Measurements from ENCODE around the gene NREP. TPM values are rescaled to one million over a fixed set of nuclear protein-coding genes. Genes with fewer than 3 reads are reported as not detected.
"Not testable (repeated sequence)": the region's sequence is repeated elsewhere in the genome, so short reads cannot be mapped to it uniquely, and the experiment has no call there.

The NREP gene
- total RNA-seq, 1 experiment from 2014 or later: 199 TPM

DNA sequence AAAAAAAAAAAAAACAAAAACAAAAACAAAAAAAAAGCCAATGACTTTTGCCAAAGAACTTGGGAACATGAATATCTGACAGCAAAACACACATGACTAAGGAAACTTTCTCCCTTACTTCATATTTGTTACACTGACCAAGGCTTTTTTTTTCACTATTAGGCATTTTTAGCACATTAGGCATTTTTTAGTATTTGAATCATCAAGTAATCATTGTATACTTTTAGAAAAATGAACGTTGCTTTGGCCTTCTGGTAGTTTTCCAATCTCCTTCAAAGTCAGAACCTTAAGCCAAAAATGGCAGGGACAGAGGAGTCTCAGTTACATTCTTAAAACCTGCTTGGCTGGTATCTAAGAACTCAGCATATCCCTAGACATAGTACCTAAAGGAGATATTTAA is 19.3 kb downstream of the NREP start:
- H3K36me3 ChIP-seq (replicated peaks; ENCODE audit: control insufficient read depth, insufficient read depth, low read length): peaks cover 2% of the 10 kb centered on the region
- H3K4me3 ChIP-seq (ENCODE audit: insufficient read depth, low read depth, low read length): no peak overlapping the region
- H3K27me3 ChIP-seq (ENCODE audit: control insufficient read depth, insufficient read depth, low read length): no peaks in the 10 kb centered on the region
- DNase-seq: no peak

DNA sequence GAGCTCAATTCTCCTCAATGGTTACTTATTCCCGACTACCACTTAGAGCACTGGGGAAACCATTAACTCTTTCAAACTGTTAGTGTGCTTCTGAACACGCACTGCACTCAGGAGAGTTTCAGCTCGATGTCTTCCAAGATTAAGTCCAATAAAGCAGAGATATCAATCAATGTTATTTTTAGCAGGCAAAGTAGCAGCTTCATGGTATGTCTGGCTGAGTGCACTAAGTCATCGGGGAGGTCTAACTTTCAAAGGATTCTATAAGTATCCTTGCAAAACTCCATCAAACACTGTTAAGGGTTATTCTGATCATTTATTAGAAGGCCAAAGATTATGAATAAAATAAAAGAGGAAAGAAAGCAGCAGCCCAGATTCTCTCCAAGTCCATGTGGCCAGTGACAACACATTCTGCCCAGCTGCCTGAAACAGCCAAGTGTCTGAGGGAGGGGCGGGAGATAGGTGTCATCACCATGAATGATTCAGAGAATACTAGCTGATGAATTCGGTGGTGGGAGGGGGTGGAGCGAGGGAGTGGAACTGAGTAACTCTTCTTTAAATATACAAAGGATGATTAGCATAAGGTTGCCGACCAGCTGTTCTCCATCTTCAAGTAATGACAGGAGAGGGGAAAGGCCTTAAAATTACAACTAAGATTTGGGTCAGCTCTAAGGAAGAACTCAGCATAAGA is 21.3 kb downstream of the NREP start:
- no peak overlapping the region for H3K4me3 ChIP-seq (ENCODE audit: insufficient read depth, low read depth, low read length)
- no peaks in the 10 kb centered on the region for H3K27me3 ChIP-seq (ENCODE audit: control insufficient read depth, insufficient read depth, low read length)
- DNase-seq: peak; percentile 18
- peaks cover 4% of the 10 kb centered on the region for H3K36me3 ChIP-seq (replicated peaks; ENCODE audit: control insufficient read depth, insufficient read depth, low read length)

DNA sequence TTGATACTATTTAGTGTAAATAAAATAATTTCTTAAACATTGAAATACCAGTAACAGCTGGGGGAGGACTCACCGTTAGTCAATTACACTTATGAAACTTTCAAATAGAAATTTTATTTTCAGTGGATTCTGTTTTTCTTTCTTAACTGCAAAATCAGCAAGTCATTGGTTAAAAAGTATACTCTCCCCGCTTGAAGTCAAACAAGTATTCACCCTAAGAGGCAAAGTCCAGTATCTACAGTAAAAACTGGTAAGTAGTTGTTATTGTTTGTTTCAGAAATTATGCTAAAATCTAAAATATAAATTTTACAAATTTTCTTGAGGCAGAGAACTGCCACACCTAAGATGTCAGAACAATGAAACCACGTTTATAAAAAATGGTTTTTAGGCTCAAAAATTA is 22.4 kb downstream of the NREP start:
- H3K4me3 ChIP-seq (ENCODE audit: insufficient read depth, low read depth, low read length): no peak overlapping the region
- DNase-seq: no peak
- no peaks in the 10 kb centered on the region for H3K27me3 ChIP-seq (ENCODE audit: control insufficient read depth, insufficient read depth, low read length)
- peaks cover 4% of the 10 kb centered on the region for H3K36me3 ChIP-seq (replicated peaks; ENCODE audit: control insufficient read depth, insufficient read depth, low read length)

DNA sequence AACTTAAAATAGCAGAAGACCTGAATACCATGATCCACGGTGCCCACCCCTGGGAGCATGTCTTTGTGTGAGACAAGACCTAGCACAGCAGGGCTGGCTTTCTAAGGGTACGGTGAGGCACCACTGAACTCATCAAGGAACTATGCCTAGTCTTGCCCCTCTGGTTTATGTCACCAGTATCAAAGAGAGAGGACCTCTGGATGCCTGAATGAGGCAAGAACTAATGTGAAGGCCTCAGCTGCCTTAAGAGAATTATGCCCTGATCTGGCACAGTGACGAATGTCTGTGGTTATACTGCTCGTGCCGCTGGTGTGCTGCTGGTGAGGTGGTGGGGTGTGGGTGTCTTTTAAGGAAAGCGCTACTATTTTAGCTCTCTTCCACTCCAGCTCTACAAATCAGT is 23.0 kb downstream of the NREP start:
- no peak for DNase-seq
- no peaks in the 10 kb centered on the region for H3K27me3 ChIP-seq (ENCODE audit: control insufficient read depth, insufficient read depth, low read length)
- H3K4me3 ChIP-seq (ENCODE audit: insufficient read depth, low read depth, low read length): no peak overlapping the region
- H3K36me3 ChIP-seq (replicated peaks; ENCODE audit: control insufficient read depth, insufficient read depth, low read length): peaks cover 4% of the 10 kb centered on the region

DNA sequence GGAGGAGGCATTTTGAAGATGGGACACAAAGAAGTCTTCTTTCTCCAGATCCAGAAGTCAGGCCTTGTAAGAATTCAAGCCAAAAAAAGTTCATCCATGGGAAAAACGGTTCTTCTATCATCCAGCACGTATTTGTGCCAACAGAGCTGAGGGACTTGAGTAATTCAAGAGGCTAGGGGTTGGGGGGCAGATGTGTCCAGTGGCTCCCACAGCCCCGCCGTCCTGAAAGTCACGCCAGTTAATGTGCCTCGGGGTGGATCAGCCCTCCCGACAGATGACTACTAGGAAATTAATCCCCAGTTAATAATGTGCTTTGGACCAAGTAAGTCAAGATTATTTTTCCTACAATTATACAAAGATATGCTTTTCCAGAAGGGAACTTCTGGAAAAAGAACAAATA is 23.4 kb downstream of the NREP start:
- Histone ChIP-seq H3K27me3 (ENCODE audit: control insufficient read depth, insufficient read depth, low read length) (no peaks in the 10 kb centered on the region), H3K36me3 (replicated peaks; ENCODE audit: control insufficient read depth, insufficient read depth, low read length) (peaks cover 4% of the 10 kb centered on the region), H3K4me3 (ENCODE audit: insufficient read depth, low read depth, low read length) (no peak overlapping the region)
- no peak for DNase-seq

DNA sequence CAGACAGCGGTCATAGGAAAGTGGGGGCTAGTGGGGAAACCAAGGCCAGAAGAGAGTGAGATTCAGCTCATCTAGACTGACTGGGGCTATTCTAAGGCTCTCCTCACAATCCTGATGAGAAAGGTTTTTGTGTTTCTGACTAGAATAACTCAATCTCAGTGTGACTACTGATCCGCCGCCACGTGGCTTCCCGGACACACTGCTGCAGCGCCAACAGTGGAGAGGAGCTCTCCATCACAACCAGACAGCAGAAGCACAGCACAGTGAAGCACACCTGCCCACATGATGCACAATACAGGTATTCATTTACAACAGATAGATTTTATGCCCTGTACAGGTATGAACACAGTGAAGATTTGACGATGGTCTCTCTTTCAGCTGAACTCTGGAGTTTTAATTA is 25.4 kb downstream of the NREP start:
- peaks cover 4% of the 10 kb centered on the region for H3K36me3 ChIP-seq (replicated peaks; ENCODE audit: control insufficient read depth, insufficient read depth, low read length)
- no peaks in the 10 kb centered on the region for H3K27me3 ChIP-seq (ENCODE audit: control insufficient read depth, insufficient read depth, low read length)
- no peak overlapping the region for H3K4me3 ChIP-seq (ENCODE audit: insufficient read depth, low read depth, low read length)
- no peak for DNase-seq

DNA sequence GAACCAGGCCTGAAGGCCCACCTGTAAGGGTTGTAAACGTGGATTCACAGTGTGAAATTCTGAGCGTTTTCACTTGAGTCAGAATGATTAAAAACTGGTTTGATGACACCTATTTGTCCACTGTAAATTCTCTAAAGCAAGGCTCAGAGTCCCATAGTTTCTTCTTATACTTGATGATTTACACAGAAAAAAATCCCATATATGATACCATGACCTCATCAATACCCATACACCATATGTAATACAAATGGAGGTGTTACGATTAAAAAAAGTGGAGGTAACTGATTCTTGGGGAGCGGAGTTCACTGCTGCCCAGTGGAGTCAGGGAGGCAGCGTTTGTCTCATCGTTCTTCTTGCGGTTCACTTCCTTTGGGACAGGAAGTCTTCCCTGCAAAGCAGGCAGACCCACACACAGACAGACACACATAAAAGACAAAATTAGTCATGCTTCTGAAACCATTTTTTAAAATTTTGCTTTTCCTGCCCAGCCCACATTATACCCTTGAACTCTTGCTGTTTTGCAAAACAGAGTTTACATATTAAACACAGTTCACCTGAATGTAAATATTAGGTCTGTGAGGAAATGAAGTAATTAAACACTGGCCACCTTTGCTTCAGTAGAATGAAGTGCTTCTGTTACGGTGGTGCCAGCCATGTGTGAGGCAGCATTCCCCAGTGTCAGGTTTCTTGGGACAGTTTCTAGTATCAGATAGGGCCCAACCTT is 26.2 kb downstream of the NREP start:
- no peak overlapping the region for H3K4me3 ChIP-seq (ENCODE audit: insufficient read depth, low read depth, low read length)
- no peak for DNase-seq
- no peaks in the 10 kb centered on the region for H3K27me3 ChIP-seq (ENCODE audit: control insufficient read depth, insufficient read depth, low read length)
- peaks cover 4% of the 10 kb centered on the region for H3K36me3 ChIP-seq (replicated peaks; ENCODE audit: control insufficient read depth, insufficient read depth, low read length)

DNA sequence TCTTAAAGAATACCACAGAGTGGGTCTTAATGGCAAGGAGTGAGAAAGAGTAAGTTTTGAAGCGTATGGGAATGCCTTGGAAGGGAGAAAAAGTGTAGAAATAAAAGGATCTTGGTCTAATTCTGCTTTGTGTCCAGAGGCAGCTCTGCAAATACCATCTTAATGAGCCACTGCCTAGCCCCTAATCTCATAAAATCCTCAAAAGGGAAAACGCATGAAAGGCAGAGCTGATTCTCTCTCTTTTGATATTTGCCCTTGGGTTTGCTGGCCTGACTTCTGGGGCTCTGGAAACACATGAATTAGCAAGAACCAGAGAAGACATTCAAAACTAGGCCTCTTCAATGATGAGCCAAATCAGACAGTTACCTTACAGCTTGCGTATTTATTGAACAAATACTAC is 28.1 kb downstream of the NREP start:
- Histone ChIP-seq H3K36me3 (replicated peaks; ENCODE audit: control insufficient read depth, insufficient read depth, low read length) (peaks cover 4% of the 10 kb centered on the region), H3K4me3 (ENCODE audit: insufficient read depth, low read depth, low read length) (no peak overlapping the region)
- no peak for DNase-seq

DNA sequence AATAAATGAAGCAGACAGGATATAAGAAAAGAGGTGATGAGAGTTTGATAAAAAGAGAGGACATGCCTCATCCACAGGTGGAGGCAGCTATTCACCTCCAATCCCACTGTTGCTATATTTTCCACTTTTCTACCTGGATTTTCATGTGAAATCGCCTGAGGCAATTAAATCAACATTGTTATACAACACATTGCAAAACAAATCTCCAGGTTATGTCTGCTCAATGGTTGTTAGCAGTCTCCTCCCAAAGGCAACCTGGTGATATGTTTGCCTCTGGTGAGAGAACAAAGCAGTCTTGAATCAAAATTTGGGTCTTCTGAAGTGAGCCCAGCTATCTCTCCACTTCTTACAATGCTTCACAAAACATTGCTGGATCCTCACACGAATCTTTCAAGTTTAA is 30.0 kb downstream of the NREP start:
- no peak overlapping the region for H3K4me3 ChIP-seq (ENCODE audit: insufficient read depth, low read depth, low read length)
- H3K36me3 ChIP-seq (replicated peaks; ENCODE audit: control insufficient read depth, insufficient read depth, low read length): peaks cover 2% of the 10 kb centered on the region
- no peaks in the 10 kb centered on the region for H3K27me3 ChIP-seq (ENCODE audit: control insufficient read depth, insufficient read depth, low read length)
- DNase-seq: no peak

More for the DNA sequence above, 28.1 kb downstream of the NREP start:
- no peaks in the 10 kb centered on the region for H3K27me3 ChIP-seq (ENCODE audit: control insufficient read depth, insufficient read depth, low read length)

DNA sequence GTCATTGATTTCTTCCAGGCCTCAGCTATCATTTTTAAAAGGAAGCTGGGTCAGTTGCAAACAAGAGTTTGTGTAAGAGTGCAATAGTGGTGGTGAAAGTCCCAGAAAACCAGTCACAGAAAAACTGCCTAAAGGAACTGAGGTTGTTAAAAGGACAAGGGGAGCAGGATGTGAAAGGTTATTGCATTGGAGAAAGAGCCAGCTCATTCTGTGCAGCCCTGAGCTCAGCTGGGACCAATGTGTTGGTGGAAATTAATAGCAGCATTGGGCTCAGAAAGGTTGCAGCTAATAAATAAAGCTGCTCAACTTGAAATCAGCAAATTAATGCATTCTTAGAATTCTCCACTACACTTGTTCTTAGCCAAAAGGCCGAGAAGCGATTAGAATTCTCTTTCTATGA is 34.9 kb downstream of the NREP start:
- Histone ChIP-seq H3K27me3 (ENCODE audit: control insufficient read depth, insufficient read depth, low read length) (no peaks in the 10 kb centered on the region), H3K36me3 (replicated peaks; ENCODE audit: control insufficient read depth, insufficient read depth, low read length) (no peaks in the 10 kb centered on the region), H3K4me3 (ENCODE audit: insufficient read depth, low read depth, low read length) (no peak overlapping the region)
- DNase-seq: no peak

DNA sequence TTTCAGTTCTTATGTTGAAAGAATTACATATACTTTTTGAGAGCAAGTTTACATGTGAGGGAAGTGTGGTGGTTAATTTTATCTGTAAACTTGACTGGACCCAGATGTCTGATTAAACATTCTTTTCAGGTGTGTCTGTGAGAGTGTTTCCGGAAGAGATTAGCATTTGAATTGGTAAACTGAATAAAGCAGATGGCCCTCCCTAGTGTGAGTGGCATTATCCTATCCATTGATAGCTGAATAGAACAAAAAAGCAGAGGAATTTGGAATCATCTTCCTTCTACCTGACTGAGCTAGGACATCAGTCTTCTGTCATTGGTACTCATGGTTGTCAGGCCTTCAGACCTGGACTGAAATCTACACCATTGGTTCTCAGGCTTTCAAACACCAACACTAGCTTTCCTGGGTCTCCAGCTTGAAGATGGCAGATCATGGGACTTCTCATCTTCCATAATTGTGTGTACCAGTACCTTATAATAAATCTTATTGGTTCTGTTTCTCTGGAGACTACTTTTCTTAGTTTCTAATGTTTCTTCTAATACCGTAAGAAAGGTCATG is 36.6 kb downstream of the NREP start:
- Histone ChIP-seq H3K27me3 (ENCODE audit: control insufficient read depth, insufficient read depth, low read length) (no peaks in the 10 kb centered on the region), H3K4me3 (ENCODE audit: insufficient read depth, low read depth, low read length) (no peak overlapping the region), H3K36me3 (replicated peaks; ENCODE audit: control insufficient read depth, insufficient read depth, low read length) (no peaks in the 10 kb centered on the region)
- DNase-seq: no peak

DNA sequence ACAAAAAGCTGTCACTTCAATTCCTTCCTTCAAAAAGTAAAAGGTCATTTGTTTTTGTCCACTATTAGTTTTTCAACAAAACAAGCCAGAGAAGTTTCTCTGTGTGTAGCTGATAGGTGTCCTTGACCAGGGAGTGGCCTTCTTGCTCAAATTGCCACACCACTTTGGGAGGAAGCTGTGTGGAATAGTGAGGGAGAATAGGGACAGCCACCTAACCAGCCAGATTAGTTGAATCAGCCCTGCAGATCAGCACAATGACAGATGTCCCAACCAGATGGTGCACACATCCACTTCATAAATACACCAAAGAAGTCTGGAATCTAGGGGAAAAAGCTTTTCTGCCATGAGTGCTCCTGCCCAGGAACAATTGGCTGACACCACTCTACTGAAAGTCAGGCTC is 37.2 kb downstream of the NREP start:
- no peak for DNase-seq
- H3K27me3 ChIP-seq (ENCODE audit: control insufficient read depth, insufficient read depth, low read length): no peaks in the 10 kb centered on the region
- H3K4me3 ChIP-seq (ENCODE audit: insufficient read depth, low read depth, low read length): no peak overlapping the region
- no peaks in the 10 kb centered on the region for H3K36me3 ChIP-seq (replicated peaks; ENCODE audit: control insufficient read depth, insufficient read depth, low read length)

DNA sequence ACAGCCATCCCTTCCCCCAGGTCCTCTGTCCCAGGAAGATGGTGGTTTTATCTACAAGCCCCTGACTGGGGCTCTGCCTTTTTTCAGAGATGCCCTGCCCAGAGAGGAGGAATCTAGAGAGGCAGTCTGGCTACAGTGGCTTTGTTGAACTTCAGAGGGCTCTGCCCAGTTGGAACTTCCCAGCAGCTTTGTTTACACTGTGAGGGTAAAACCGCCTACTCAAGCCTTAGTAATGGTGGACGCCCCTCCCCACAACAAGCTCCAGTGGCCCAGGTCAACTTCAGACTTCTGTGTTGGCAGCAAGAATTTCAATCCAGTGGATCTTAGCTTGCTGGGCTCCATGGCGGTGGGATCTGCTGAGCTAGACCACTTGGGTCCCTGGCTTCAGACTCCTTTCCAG is 40.2 kb downstream of the NREP start:
- H3K27me3 ChIP-seq (ENCODE audit: control insufficient read depth, insufficient read depth, low read length); H3K36me3 ChIP-seq (replicated peaks; ENCODE audit: control insufficient read depth, insufficient read depth, low read length); DNase-seq; H3K4me3 ChIP-seq (ENCODE audit: insufficient read depth, low read depth, low read length): not testable (repeated sequence)

DNA sequence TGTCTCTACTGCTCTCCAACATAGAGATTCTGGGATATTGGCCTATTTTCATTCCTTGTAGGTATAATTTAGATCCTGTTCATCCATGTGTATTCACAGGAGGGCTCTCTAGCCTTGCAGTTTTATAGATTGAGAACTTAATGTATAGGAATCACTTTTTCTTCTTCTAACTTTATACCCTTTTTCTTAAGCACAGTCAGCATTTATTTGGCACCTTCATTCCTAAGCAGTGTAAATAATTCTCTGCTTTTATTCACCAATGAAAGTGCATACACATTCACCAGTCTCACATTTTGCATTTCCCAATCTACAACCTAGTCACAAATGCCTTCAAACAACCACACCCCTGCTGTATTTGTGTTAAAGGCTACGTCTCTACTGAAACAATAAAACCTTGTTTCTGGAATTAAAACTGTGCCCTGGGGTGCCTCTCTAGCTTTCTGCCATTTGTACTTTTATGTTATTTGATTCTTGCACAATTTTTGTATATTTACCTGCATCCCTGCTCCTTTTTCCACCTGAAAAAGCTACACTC is 49.3 kb downstream of the NREP start:
- Histone ChIP-seq H3K27me3 (ENCODE audit: control insufficient read depth, insufficient read depth, low read length) (no peaks in the 10 kb centered on the region), H3K36me3 (replicated peaks; ENCODE audit: control insufficient read depth, insufficient read depth, low read length) (no peaks in the 10 kb centered on the region)

DNA sequence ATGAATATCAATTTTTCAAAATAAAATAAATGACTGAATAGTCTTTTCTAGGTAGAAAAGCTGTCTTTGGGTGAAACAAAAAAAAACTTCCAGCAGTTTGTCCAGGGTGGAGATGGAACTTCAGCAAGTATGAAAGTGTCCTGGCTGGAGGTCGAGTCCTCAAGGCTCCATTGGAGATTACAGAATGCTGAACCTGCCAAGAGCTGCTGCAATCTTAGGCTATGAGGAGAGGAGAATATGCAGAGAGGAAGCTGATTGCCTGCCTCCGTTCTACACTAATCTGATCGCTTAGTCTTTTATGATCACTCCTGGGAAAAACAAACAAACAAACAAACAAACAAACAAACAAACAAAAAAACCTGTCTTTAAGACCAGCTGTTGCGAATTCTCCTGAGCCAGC is 50.6 kb downstream of the NREP start:
- DNase-seq: no peak
- H3K36me3 ChIP-seq (replicated peaks; ENCODE audit: control insufficient read depth, insufficient read depth, low read length): no peaks in the 10 kb centered on the region
- H3K4me3 ChIP-seq (ENCODE audit: insufficient read depth, low read depth, low read length): no peak overlapping the region
- no peaks in the 10 kb centered on the region for H3K27me3 ChIP-seq (ENCODE audit: control insufficient read depth, insufficient read depth, low read length)

More for the DNA sequence above, 49.3 kb downstream of the NREP start:
- no peak for DNase-seq
- H3K4me3 ChIP-seq (ENCODE audit: insufficient read depth, low read depth, low read length): no peak overlapping the region
